WTC11 (cell line): ENCODE measurements around the gene MEIS2. TPM values are rescaled to one million over a fixed set of nuclear protein-coding genes. Genes with fewer than 3 reads are reported as not detected.

Source experiments
- ATAC-seq: fragments of 200-7000 bp; cut with Tn5 transposase; 2 replicates; pipeline ENCODE4 v1.10.0; 2021; ENCODE audit warnings: mild to moderate bottlenecking, moderate library complexity
- CTCF ChIA-PET: fragments of 300-600 bp; sonication (Branson Sonifier 250); formaldehyde crosslinking; loops from one replicate; lab custom pipeline; 2021; ENCODE audit warnings: antibody characterized with exemption; lab: Charles Lee
- POLR2A ChIA-PET: fragments of 350-600 bp; sonication (Branson Sonifier 250); formaldehyde crosslinking; loops from one replicate; lab custom pipeline; 2021; ENCODE audit warnings: antibody characterized with exemption; lab: Charles Lee
- DNase-seq: peaks from one replicate; pipeline ENCODE4 v3.0.0; 2021; ENCODE audit warnings: low spot score
- H3K27ac Mint-ChIP-seq: 2 replicates; pipeline ENCODE4 v1.8.0; 2021; ENCODE audit warnings: mixed read lengths
- H3K27me3 Mint-ChIP-seq: 2 replicates; pipeline ENCODE4 v1.8.0; 2021; ENCODE audit warnings: low read depth, mild to moderate bottlenecking, moderate library complexity, mixed read lengths
- H3K36me3 Mint-ChIP-seq: 2 replicates; pipeline ENCODE4 v1.8.0; 2021; ENCODE audit warnings: mixed read lengths
- H3K4me1 Mint-ChIP-seq: 2 replicates; pipeline ENCODE4 v1.8.0; 2022; ENCODE audit warnings: mixed read lengths
- H3K4me3 Mint-ChIP-seq: 2 replicates; pipeline ENCODE4 v1.8.0; 2021; ENCODE audit warnings: mild to moderate bottlenecking, moderate library complexity, mixed read lengths
- H3K9me3 Mint-ChIP-seq: 2 replicates; pipeline ENCODE4 v1.8.0; 2021; ENCODE audit warnings: mixed read lengths
- ARID4B ChIP-seq: sonication (generic); formaldehyde crosslinking; IDR thresholded peaks from 2 replicates; pipeline ENCODE4 v1.8.0; 2023; ENCODE audit warnings: missing genetic modification reagents, mild to moderate bottlenecking, borderline replicate concordance
- E2F1 ChIP-seq: sonication (generic); formaldehyde crosslinking; IDR thresholded peaks from 2 replicates; pipeline ENCODE4 v1.8.0; 2022; ENCODE audit warnings: mild to moderate bottlenecking, missing genetic modification reagents
- ELF4 ChIP-seq: sonication (generic); formaldehyde crosslinking; IDR thresholded peaks from 2 replicates; pipeline ENCODE4 v1.8.1; 2022; ENCODE audit warnings: low read depth, mild to moderate bottlenecking, moderate library complexity, missing genetic modification reagents
- GABPB1 ChIP-seq: sonication (generic); formaldehyde crosslinking; IDR thresholded peaks from 2 replicates; pipeline ENCODE4 v1.8.1; 2023; ENCODE audit warnings: mild to moderate bottlenecking, missing genetic modification reagents
- NR2C2 ChIP-seq: sonication (generic); formaldehyde crosslinking; IDR thresholded peaks from 2 replicates; pipeline ENCODE4 v1.8.0; 2022; ENCODE audit warnings: mild to moderate bottlenecking, missing genetic modification reagents
- OVOL2 ChIP-seq: fragments of 250-450 bp; sonication (Bioruptor Pico); IDR thresholded peaks from 2 replicates; pipeline ENCODE4 v1.9.0; 2021; ENCODE audit warnings: mild to moderate bottlenecking, borderline replicate concordance
- SP1 ChIP-seq: sonication (generic); formaldehyde crosslinking; conservative IDR thresholded peaks from 2 replicates; pipeline ENCODE4 v1.8.1; 2022; ENCODE audit warnings: missing genetic modification reagents
- ZBTB21 ChIP-seq: sonication (generic); formaldehyde crosslinking; IDR thresholded peaks from 2 replicates; pipeline ENCODE4 v1.8.1; 2023; ENCODE audit warnings: mild to moderate bottlenecking, missing genetic modification reagents, borderline replicate concordance
- ZNF138 ChIP-seq: sonication (generic); formaldehyde crosslinking; conservative IDR thresholded peaks from 2 replicates; pipeline ENCODE4 v1.8.1; 2022; ENCODE audit warnings: mild to moderate bottlenecking, moderate library complexity, missing genetic modification reagents
- ZNF219 ChIP-seq: sonication (generic); formaldehyde crosslinking; IDR thresholded peaks from 2 replicates; pipeline ENCODE4 v1.8.0; 2023; ENCODE audit warnings: missing genetic modification reagents, mild to moderate bottlenecking, borderline replicate concordance
- ZNF263 ChIP-seq: sonication (generic); formaldehyde crosslinking; IDR thresholded peaks from 2 replicates; pipeline ENCODE4 v1.8.1; 2022; ENCODE audit warnings: low read depth, mild to moderate bottlenecking, moderate library complexity, missing genetic modification reagents
- total RNA-seq: library from RNA; stranded (reverse); gene quantifications from 3 replicates; pipeline ENCODE4 v1.2.3, GENCODE V29; 2021
- TF ChIP-seq, protein P1 (sequence below): fragments of 250-450 bp; sonication (Bioruptor Pico); IDR thresholded peaks from 2 replicates; pipeline ENCODE4 v2.1.2; 2022; ENCODE audit warnings: mild to moderate bottlenecking, moderate library complexity
- TF ChIP-seq, protein P2 (sequence below): sonication (generic); formaldehyde crosslinking; IDR thresholded peaks from 2 replicates; pipeline ENCODE4 v1.8.1; 2023; ENCODE audit warnings: mild to moderate bottlenecking, missing genetic modification reagents, moderate library complexity
- TF ChIP-seq, protein P3 (sequence below): sonication (generic); formaldehyde crosslinking; IDR thresholded peaks from 2 replicates; pipeline ENCODE4 v1.8.0; 2022; ENCODE audit warnings: mild to moderate bottlenecking, missing genetic modification reagents
- TF ChIP-seq, protein P4 (sequence below): fragments of 250-450 bp; sonication (Bioruptor Pico); IDR thresholded peaks from 2 replicates; pipeline ENCODE4 v1.9.0; 2021; ENCODE audit warnings: mild to moderate bottlenecking
- TF ChIP-seq, protein P5 (sequence below): sonication (generic); formaldehyde crosslinking; IDR thresholded peaks from 2 replicates; pipeline ENCODE4 v1.8.1; 2022; ENCODE audit warnings: mild to moderate bottlenecking, missing genetic modification reagents, moderate library complexity, borderline replicate concordance
- TF ChIP-seq, protein P6 (sequence below): fragments of 200-600 bp; IDR thresholded peaks from 2 replicates; pipeline ENCODE4 v1.8.0; 2022; ENCODE audit warnings: antibody characterized with exemption

Gene MEIS2
- total RNA-seq, 1 experiment from 2014 or later: 0.57 TPM

DNA sequence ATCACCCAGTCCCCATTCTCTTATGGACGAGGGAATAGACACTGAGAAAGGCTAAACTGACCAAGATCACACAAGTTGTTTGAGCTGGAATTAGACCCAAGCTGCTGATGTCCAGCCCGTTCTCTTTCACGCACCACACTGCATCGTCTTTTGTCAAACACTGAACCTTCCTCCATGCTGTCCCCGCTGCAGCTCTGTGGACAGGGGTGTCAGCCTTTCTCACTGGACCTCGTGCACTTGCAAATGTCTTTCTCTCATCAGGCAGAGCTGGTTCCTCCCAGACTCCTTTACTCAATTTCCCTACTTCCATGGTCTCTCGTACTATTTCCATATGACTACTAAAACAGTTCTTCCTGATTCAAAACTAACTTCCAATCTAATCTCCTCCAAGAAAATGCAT is 161.6 kb downstream of the MEIS2 start (continued):
- TF ChIP-seq, protein P1, sequence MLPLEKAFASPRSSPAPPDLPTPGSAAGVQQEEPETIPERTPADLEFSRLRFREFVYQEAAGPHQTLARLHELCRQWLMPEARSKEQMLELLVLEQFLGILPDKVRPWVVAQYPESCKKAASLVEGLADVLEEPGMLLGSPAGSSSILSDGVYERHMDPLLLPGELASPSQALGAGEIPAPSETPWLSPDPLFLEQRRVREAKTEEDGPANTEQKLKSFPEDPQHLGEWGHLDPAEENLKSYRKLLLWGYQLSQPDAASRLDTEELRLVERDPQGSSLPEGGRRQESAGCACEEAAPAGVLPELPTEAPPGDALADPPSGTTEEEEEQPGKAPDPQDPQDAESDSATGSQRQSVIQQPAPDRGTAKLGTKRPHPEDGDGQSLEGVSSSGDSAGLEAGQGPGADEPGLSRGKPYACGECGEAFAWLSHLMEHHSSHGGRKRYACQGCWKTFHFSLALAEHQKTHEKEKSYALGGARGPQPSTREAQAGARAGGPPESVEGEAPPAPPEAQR (CRISPR knock-in tag): no peak
- TF ChIP-seq, protein P2, sequence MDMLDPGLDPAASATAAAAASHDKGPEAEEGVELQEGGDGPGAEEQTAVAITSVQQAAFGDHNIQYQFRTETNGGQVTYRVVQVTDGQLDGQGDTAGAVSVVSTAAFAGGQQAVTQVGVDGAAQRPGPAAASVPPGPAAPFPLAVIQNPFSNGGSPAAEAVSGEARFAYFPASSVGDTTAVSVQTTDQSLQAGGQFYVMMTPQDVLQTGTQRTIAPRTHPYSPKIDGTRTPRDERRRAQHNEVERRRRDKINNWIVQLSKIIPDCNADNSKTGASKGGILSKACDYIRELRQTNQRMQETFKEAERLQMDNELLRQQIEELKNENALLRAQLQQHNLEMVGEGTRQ (CRISPR knock-in tag): no peak
- TF ChIP-seq, protein P3, sequence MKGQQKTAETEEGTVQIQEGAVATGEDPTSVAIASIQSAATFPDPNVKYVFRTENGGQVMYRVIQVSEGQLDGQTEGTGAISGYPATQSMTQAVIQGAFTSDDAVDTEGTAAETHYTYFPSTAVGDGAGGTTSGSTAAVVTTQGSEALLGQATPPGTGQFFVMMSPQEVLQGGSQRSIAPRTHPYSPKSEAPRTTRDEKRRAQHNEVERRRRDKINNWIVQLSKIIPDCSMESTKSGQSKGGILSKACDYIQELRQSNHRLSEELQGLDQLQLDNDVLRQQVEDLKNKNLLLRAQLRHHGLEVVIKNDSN: no peak

DNA sequence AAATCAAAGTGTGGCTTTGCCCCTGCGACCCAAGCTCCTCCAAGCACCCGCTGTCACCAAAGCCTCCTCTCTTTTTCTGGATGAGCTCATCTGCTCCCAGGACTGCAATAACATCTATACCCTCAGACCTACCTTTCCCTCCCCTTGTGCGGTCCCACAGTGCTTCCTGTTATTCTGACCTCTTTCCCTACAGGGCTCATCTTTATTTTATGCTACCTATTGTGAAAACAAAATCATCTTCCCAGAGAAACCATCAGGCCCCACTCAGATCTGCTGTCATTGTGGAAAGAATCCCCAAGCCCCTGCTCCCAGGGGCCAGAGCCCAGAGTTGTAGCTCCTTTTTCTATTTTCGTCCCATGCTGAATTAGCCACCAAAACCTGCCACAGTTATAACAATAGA is 162.2 kb downstream of the MEIS2 start:
- CTCF ChIA-PET: no interaction called here
- no peak overlapping the region for H3K4me3 Mint-ChIP-seq

More for the DNA sequence above, 162.2 kb downstream of the MEIS2 start:
- Mint-ChIP-seq H3K36me3 (no peaks in the 10 kb centered on the region), H3K27ac (no peak overlapping the region), H3K4me1 (peaks cover 6% of the 10 kb centered on the region), H3K27me3 (no peaks in the 10 kb centered on the region), H3K9me3 (0 out of 2 replicates have a peak, but pooled peaks cover 3% of the 10 kb centered on the region)
- POLR2A ChIA-PET: no interaction called here
- ATAC-seq: no peak
- no peak for TF ChIP-seq ZNF263 (CRISPR knock-in tag)
- TF ChIP-seq ELF4: no peak
- TF ChIP-seq, protein P4, sequence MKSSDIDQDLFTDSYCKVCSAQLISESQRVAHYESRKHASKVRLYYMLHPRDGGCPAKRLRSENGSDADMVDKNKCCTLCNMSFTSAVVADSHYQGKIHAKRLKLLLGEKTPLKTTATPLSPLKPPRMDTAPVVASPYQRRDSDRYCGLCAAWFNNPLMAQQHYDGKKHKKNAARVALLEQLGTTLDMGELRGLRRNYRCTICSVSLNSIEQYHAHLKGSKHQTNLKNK (CRISPR knock-in tag): no peak
- TF ChIP-seq, protein P1 (CRISPR knock-in tag): no peak
- TF ChIP-seq OVOL2 (CRISPR knock-in tag): no peak
- TF ChIP-seq ARID4B (CRISPR knock-in tag): no peak
- TF ChIP-seq, protein P2 (CRISPR knock-in tag): no peak
- TF ChIP-seq, protein P5, sequence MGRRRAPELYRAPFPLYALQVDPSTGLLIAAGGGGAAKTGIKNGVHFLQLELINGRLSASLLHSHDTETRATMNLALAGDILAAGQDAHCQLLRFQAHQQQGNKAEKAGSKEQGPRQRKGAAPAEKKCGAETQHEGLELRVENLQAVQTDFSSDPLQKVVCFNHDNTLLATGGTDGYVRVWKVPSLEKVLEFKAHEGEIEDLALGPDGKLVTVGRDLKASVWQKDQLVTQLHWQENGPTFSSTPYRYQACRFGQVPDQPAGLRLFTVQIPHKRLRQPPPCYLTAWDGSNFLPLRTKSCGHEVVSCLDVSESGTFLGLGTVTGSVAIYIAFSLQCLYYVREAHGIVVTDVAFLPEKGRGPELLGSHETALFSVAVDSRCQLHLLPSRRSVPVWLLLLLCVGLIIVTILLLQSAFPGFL (CRISPR knock-in tag): no peak
- TF ChIP-seq, protein P6, sequence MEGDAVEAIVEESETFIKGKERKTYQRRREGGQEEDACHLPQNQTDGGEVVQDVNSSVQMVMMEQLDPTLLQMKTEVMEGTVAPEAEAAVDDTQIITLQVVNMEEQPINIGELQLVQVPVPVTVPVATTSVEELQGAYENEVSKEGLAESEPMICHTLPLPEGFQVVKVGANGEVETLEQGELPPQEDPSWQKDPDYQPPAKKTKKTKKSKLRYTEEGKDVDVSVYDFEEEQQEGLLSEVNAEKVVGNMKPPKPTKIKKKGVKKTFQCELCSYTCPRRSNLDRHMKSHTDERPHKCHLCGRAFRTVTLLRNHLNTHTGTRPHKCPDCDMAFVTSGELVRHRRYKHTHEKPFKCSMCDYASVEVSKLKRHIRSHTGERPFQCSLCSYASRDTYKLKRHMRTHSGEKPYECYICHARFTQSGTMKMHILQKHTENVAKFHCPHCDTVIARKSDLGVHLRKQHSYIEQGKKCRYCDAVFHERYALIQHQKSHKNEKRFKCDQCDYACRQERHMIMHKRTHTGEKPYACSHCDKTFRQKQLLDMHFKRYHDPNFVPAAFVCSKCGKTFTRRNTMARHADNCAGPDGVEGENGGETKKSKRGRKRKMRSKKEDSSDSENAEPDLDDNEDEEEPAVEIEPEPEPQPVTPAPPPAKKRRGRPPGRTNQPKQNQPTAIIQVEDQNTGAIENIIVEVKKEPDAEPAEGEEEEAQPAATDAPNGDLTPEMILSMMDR: no peak
- TF ChIP-seq ZBTB21 (CRISPR knock-in tag): no peak
- TF ChIP-seq ZNF138 (CRISPR knock-in tag): no peak
- no peak for TF ChIP-seq ZNF219
- no peak for TF ChIP-seq SP1 (CRISPR knock-in tag)
- no peak for TF ChIP-seq NR2C2
- no peak for TF ChIP-seq GABPB1
- TF ChIP-seq E2F1 (CRISPR knock-in tag): no peak
- TF ChIP-seq, all 79 proteins: peak for 0
- no peak for DNase-seq
